SK-N-SH (cell line): ENCODE data around the gene CDH23. TPM values are rescaled to one million over a fixed set of nuclear protein-coding genes. Genes with fewer than 3 reads are reported as not detected.
"Not testable (repeated sequence)": the region's sequence is repeated elsewhere in the genome, so short reads cannot be mapped to it uniquely, and the experiment has no call there.

Experiments used
- CTCF ChIA-PET: fragments of 300-600, 350-600 bp; formaldehyde crosslinking; extraction: SDS; loops from one replicate; lab custom pipeline; 2021; lab: Yijun Ruan, JAX
- POLR2A ChIA-PET: fragments of 350-600 bp; sonication (Branson Sonifier 250); formaldehyde crosslinking; extraction: SDS; loops from one replicate; lab custom pipeline; 2020; ENCODE audit warnings: antibody characterized with exemption, inconsistent platforms; lab: Yijun Ruan, JAX
- DNase-seq: peaks from one replicate; pipeline ENCODE4 v3.0.0; 2012
- H2AFZ ChIP-seq: fragments of 200-600 bp; sonication (generic); 2 replicates; pipeline ENCODE4 v1.8.1; 2016; ENCODE audit warnings: antibody characterized with exemption, mild to moderate bottlenecking, low read depth
- H3F3A ChIP-seq: fragments of 200-600 bp; sonication (generic); replicated peaks from 2 replicates; pipeline ENCODE3; 2016; ENCODE audit warnings: antibody characterized with exemption, mild to moderate bottlenecking; ENCODE audit not compliant: insufficient read depth
- H3K27ac ChIP-seq, 2 experiments: fragments of 200-500 bp in 1 of 2; fragments of 200-600 bp in 1 of 2; sonication (Bioruptor generic) in 1 of 2; sonication (generic), shearing (Covaris generic) in 1 of 2; 2 replicates each; pipeline versions ENCODE4 v1.5.1 to v1.6.1; 2014 to 2016; ENCODE audit warnings: low read depth in 2 of 2, inconsistent platforms in 1 of 2, low read length in 1 of 2, mild to moderate bottlenecking in 1 of 2, mixed read lengths in 1 of 2
- H3K27me3 ChIP-seq: fragments of 200-600 bp; sonication (generic), shearing (Covaris generic); 2 replicates; pipeline ENCODE4 v1.6.1; 2016; ENCODE audit warnings: mixed run types; ENCODE audit not compliant: insufficient read depth
- H3K36me3 ChIP-seq, 2 experiments: fragments of 200-500 bp in 1 of 2; fragments of 200-600 bp in 1 of 2; sonication (Bioruptor generic) in 1 of 2; sonication (generic) in 1 of 2; replicated peaks in 1 of 2; 2 replicates each; pipeline versions ENCODE3 to v1.5.1; 2014 to 2016; ENCODE audit warnings: low read length in 1 of 2, mild to moderate bottlenecking in 1 of 2; ENCODE audit not compliant: insufficient read depth in 2 of 2, control insufficient read depth in 1 of 2
- H3K4me1 ChIP-seq, 2 experiments: fragments of 200-500 bp in 1 of 2; fragments of 200-600 bp in 1 of 2; sonication (Bioruptor generic) in 1 of 2; sonication (generic), shearing (Covaris generic) in 1 of 2; 2 replicates each; pipeline versions ENCODE4 v1.5.1 to v1.6.1; 2014 to 2016; ENCODE audit warnings: low read depth in 1 of 2, low read length in 1 of 2, mixed run types in 1 of 2; ENCODE audit not compliant: insufficient read depth in 2 of 2, control insufficient read depth in 1 of 2
- H3K4me2 ChIP-seq: fragments of 200-600 bp; sonication (generic), shearing (Covaris generic); 2 replicates; pipeline ENCODE4 v1.6.1; 2017; ENCODE audit warnings: mixed run types
- H3K4me3 ChIP-seq, 2 experiments: fragments of 200-500 bp in 1 of 2; fragments of 200-600 bp in 1 of 2; sonication (Bioruptor generic) in 1 of 2; sonication (generic), shearing (Covaris generic) in 1 of 2; 2 replicates each; pipeline versions ENCODE4 v1.5.1 to v1.8.1; 2014 to 2016; ENCODE audit warnings: low read depth in 2 of 2, inconsistent platforms in 1 of 2, low read length in 1 of 2, mild to moderate bottlenecking in 1 of 2, mixed read lengths in 1 of 2, moderate library complexity in 1 of 2
- H3K79me2 ChIP-seq: fragments of 200-600 bp; sonication (generic); 2 replicates; pipeline ENCODE4 v1.8.1; 2017; ENCODE audit warnings: mild to moderate bottlenecking; ENCODE audit not compliant: insufficient read depth
- H3K9ac ChIP-seq: fragments of 200-600 bp; sonication (generic); 2 replicates; pipeline ENCODE4 v1.6.1; 2017; ENCODE audit warnings: mixed run types
- H3K9me2 ChIP-seq: fragments of 200-600 bp; sonication (generic); 2 replicates; pipeline ENCODE4 v1.6.1; 2017; ENCODE audit warnings: mixed run types
- H3K9me3 ChIP-seq: fragments of 200-600 bp; sonication (generic); 2 replicates; pipeline ENCODE4 v1.6.1; 2017; ENCODE audit warnings: mixed run types, mild to moderate bottlenecking, moderate library complexity
- H4K20me1 ChIP-seq: fragments of 200-600 bp; sonication (generic); 2 replicates; pipeline ENCODE4 v1.6.1; 2017; ENCODE audit warnings: mild to moderate bottlenecking, mixed run types; ENCODE audit not compliant: insufficient read depth
- CHD2 ChIP-seq: fragments of 150-350 bp; IDR thresholded peaks from 2 replicates; pipeline ENCODE4 v1.6.1; 2018; ENCODE audit warnings: low read length; ENCODE audit not compliant: partially characterized antibody
- ELF1 ChIP-seq: IDR thresholded peaks from 2 replicates; pipeline ENCODE4 v1.4.0; 2012
- EZH2phosphoT487 ChIP-seq: fragments of 200-600 bp; sonication (generic); IDR thresholded peaks from 2 replicates; pipeline ENCODE4 v1.6.1; 2017; ENCODE audit warnings: low read depth, mixed run types, mild to moderate bottlenecking, antibody characterized with exemption, moderate library complexity, borderline replicate concordance
- FOXM1 ChIP-seq: IDR thresholded peaks from 2 replicates; pipeline ENCODE4 v1.4.0; 2012; ENCODE audit warnings: low read depth, mild to moderate bottlenecking
- NFIC ChIP-seq: IDR thresholded peaks from 2 replicates; pipeline ENCODE4 v1.4.0; 2012; ENCODE audit warnings: borderline replicate concordance
- TCF12 ChIP-seq: IDR thresholded peaks from 2 replicates; pipeline ENCODE4 v1.4.0; 2012
- TEAD4 ChIP-seq: IDR thresholded peaks from 2 replicates; pipeline ENCODE4 v1.4.0; 2012; ENCODE audit warnings: mild to moderate bottlenecking, borderline replicate concordance; ENCODE audit not compliant: insufficient read depth
- WGBS: methylation state at CpG from one replicate; pipeline ENCODE4 v1.1.6; 2017; ENCODE audit warnings: low lambda C conversion rate; 5-methylcytosine and 5-hydroxymethylcytosine counted together
- polyA plus RNA-seq, 3 experiments: library from polyadenylated mRNA; depleted of rRNA; stranded (reverse); fragments of >200 nt; gene quantifications; 2 replicates each; pipeline ENCODE4 v1.2.3, GENCODE V29; 2012
- TF ChIP-seq, protein P1 (sequence below): IDR thresholded peaks from 2 replicates; pipeline ENCODE4 v1.4.0; 2012; ENCODE audit warnings: low read depth, borderline replicate concordance
- TF ChIP-seq, protein P2 (sequence below): fragments of 200-600 bp; sonication (generic); IDR thresholded peaks from 2 replicates; pipeline ENCODE4 v1.6.1; 2017; ENCODE audit warnings: antibody characterized with exemption, mild to moderate bottlenecking, moderate library complexity

The CDH23 gene
- polyA plus RNA-seq, 1 of the 3 experiments (the other 2 are of a cell fraction) = 0.03 TPM

DNA sequence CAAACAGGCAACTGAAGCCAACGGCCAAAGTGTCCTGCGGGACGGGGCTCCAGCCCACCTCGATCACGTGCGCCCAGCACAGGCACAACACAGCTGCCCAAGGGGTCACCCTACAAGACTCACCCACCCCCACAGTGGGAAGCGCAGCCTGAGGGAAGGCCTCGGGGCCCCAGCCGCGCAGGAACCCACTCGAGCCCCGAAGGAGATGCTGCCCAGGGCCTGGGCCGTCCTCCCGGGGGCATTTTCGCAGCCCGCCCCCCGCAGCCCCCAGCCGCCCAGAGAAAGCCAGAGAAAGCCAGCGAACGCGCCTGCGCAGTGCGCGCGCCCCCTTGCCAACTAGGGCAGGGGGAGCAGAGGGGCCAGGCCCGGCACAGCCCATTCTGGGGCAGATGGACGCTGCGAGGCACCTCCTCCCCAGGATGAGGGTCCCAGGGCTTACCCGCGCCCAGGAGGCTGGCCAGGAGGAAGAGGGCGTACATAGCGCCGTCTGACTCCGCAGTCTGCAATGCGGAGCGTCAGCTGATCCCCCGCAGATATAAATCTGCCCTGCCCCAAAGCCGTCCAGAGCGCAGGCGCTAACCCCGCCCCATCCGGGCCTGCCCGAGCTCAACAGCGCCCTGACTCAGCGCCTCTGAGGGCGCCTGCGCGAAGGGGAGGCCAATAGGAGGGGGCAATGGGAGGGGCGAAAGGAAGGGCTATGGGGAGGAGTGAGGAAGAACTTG lies 454.2 kb downstream of the CDH23 start, which contains the start of gene PSAP (continued):
- TF ChIP-seq FOXM1 = no peak
- TF ChIP-seq TCF12 = peak; percentile 42; the same call in 1 of the 2 replicates
- TF ChIP-seq EZH2phosphoT487 = no peak
- TF ChIP-seq, protein P1, sequence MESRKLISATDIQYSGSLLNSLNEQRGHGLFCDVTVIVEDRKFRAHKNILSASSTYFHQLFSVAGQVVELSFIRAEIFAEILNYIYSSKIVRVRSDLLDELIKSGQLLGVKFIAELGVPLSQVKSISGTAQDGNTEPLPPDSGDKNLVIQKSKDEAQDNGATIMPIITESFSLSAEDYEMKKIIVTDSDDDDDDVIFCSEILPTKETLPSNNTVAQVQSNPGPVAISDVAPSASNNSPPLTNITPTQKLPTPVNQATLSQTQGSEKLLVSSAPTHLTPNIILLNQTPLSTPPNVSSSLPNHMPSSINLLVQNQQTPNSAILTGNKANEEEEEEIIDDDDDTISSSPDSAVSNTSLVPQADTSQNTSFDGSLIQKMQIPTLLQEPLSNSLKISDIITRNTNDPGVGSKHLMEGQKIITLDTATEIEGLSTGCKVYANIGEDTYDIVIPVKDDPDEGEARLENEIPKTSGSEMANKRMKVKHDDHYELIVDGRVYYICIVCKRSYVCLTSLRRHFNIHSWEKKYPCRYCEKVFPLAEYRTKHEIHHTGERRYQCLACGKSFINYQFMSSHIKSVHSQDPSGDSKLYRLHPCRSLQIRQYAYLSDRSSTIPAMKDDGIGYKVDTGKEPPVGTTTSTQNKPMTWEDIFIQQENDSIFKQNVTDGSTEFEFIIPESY = no peak
- TF ChIP-seq ELF1 = no peak
- TF ChIP-seq CHD2 = peak; percentile 4
- TF ChIP-seq, protein P2, sequence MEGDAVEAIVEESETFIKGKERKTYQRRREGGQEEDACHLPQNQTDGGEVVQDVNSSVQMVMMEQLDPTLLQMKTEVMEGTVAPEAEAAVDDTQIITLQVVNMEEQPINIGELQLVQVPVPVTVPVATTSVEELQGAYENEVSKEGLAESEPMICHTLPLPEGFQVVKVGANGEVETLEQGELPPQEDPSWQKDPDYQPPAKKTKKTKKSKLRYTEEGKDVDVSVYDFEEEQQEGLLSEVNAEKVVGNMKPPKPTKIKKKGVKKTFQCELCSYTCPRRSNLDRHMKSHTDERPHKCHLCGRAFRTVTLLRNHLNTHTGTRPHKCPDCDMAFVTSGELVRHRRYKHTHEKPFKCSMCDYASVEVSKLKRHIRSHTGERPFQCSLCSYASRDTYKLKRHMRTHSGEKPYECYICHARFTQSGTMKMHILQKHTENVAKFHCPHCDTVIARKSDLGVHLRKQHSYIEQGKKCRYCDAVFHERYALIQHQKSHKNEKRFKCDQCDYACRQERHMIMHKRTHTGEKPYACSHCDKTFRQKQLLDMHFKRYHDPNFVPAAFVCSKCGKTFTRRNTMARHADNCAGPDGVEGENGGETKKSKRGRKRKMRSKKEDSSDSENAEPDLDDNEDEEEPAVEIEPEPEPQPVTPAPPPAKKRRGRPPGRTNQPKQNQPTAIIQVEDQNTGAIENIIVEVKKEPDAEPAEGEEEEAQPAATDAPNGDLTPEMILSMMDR = no peak
- TF ChIP-seq TEAD4 = peak; percentile 82; the same call in 1 of the 2 replicates
- no peak for TF ChIP-seq NFIC

DNA sequence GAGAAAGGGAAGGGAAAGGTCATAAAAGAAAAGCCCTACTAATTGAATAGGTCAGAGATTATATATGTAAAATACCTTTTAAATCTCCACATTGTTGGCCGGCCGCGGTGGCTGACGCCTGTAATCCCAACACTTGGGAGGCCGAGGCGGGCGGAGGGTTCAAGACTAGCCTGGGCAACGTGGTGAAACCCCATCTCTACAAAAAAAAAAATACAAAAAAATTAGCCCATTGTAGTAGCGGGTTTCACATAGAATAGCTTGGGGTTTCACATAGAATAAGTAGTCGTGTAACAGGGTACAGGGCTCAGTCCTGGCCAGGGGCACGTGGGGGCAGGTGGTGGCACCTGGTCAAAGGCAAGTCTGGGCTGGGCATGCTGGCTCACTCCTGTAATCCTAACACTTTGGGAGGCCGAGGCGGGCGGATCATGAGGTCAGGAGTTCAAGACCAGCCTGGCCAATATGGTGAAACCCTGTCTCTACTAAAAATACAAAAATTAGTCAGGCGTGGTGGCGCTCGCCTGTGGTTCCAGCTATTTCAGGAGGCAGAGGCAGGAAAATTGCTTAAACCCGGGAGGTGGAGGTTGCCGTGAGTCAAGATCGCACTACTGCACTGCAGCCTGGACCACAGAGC lies 454.9 kb downstream of the CDH23 start:
- H3K27me3 ChIP-seq, H3K9me2 ChIP-seq, H3K9me3 ChIP-seq, H3F3A ChIP-seq, DNase-seq, H3K9ac ChIP-seq, H3K36me3 ChIP-seq: not testable (repeated sequence)
- Histone ChIP-seq H3K4me3 (peak overlapping the region in 1 of 2 experiments; percentile 87; a peak in 2 of 4 replicates), H4K20me1 (peaks cover 38% of the 10 kb centered on the region), H3K4me1 (peaks cover 15 to 24% of the 10 kb centered on the region in 2 experiments; a peak in 3 of 4 replicates), H3K27ac (peak overlapping the region; percentile 18 to 85; a peak in 2 of 4 replicates), H3K79me2 (peaks cover 44% of the 10 kb centered on the region), H2AFZ (peak overlapping the region; percentile 77; the same call in 1 of the 2 replicates), H3K4me2 (0 out of 2 replicates have a peak overlapping the region, but pooled peaks have one; percentile 40)
- POLR2A ChIA-PET = interaction anchor here (0.6 to 2.4 kb wide), 8 partner anchors 9 to 340 kb away, joined by 3 to 17 read pairs (median 4); no protein-coding TSS in a partner anchor
- 56% methylated on average over 20 of the region's 20 CpGs for WGBS
- CTCF ChIA-PET = interaction anchor here (0.6 to 2.3 kb wide), 8 partner anchors 9 to 133 kb away, joined by 3 to 11 read pairs (median 3); no protein-coding TSS in a partner anchor
